B cell (primary cell): Measurements from ENCODE around the gene RALGAPA2. TPM values are rescaled to one million over a fixed set of nuclear protein-coding genes. Genes with fewer than 3 reads are reported as not detected.

Experiments used
- ATAC-seq: fragments of 200-7000 bp; cut with Tn5 transposase; one replicate; pipeline ENCODE4 v1.10.0; 2021; ENCODE audit warnings: low read depth, mild to moderate bottlenecking, moderate number of reproducible peaks, moderate library complexity
- CTCF ChIA-PET: fragments of 350-600 bp; sonication (Branson Sonifier 250); formaldehyde crosslinking; loops from one replicate; lab custom pipeline; 2021; ENCODE audit warnings: antibody characterized with exemption, inconsistent platforms; lab: Charles Lee
- POLR2A ChIA-PET: fragments of 350-600 bp; sonication (Branson Sonifier 250); formaldehyde crosslinking; loops from one replicate; lab custom pipeline; 2021; ENCODE audit warnings: antibody characterized with exemption; lab: Charles Lee
- DNase-seq: peaks from one replicate; pipeline ENCODE4 v3.0.0; 2013
- H2AFZ ChIP-seq: 2 replicates; pipeline ENCODE4 v1.6.1; 2012; ENCODE audit warnings: mild to moderate bottlenecking, low read depth, low read length; ENCODE audit not compliant: insufficient read depth, poor library complexity, severe bottlenecking
- H3K27ac ChIP-seq, 2 donors: 1 replicate in 1 of 2; 2 replicates in 1 of 2; pipeline ENCODE4 v1.5.1; 2012 to 2013; ENCODE audit warnings: low read length in 2 of 2, mild to moderate bottlenecking in 2 of 2, moderate library complexity in 1 of 2
- H3K27me3 ChIP-seq, 4 experiments: fragments of 200-600 bp in 1 of 4; sonication (generic) in 1 of 4; replicated peaks in 1 of 4; 1 replicate in 2 of 4; 2 replicates in 2 of 4; pipeline versions ENCODE4 v1.6.1 to v1.7.0; 2013 to 2016; ENCODE audit warnings: low read length in 3 of 4, mild to moderate bottlenecking in 2 of 4, mixed read lengths in 1 of 4, moderate library complexity in 1 of 4; ENCODE audit not compliant: insufficient read depth in 4 of 4, control insufficient read depth in 3 of 4; ENCODE audit errors: control extremely low read depth in 1 of 4
- H3K36me3 ChIP-seq, 2 experiments: replicated peaks in 1 of 2; 1 replicate in 1 of 2; 2 replicates in 1 of 2; pipeline versions ENCODE4 v1.6.1 to v1.7.1; 2013; ENCODE audit warnings: low read length in 1 of 2; ENCODE audit not compliant: insufficient read depth in 2 of 2, control insufficient read depth in 1 of 2; ENCODE audit errors: control extremely low read depth in 1 of 2, extremely low read depth in 1 of 2
- H3K4me1 ChIP-seq, 2 donors: fragments of 200-600 bp in 1 of 2; sonication (generic) in 1 of 2; 1 replicate in 1 of 2; 2 replicates in 1 of 2; pipeline versions ENCODE4 v1.5.1 to v1.6.1; 2013 to 2017; ENCODE audit warnings: low read length in 2 of 2; ENCODE audit not compliant: control insufficient read depth in 2 of 2, insufficient read depth in 2 of 2
- H3K4me2 ChIP-seq: replicated peaks from 2 replicates; pipeline ENCODE3; 2012; ENCODE audit warnings: mild to moderate bottlenecking, low read depth, low read length; ENCODE audit not compliant: poor library complexity, severe bottlenecking
- H3K4me3 ChIP-seq, 5 experiments: fragments of 200-600 bp in 1 of 5; sonication (generic) in 1 of 5; 1 replicate in 3 of 5; 2 replicates in 2 of 5; pipeline versions ENCODE4 v1.5.1 to v1.7.0; 2011 to 2016; ENCODE audit warnings: low read length in 4 of 5, mild to moderate bottlenecking in 4 of 5, low read depth in 2 of 5, control low read depth in 1 of 5, moderate library complexity in 1 of 5; ENCODE audit not compliant: insufficient read depth in 1 of 5; ENCODE audit errors: control extremely low read depth in 1 of 5, extremely low read depth in 1 of 5
- H3K79me2 ChIP-seq: fragments of 200-600 bp; sonication (generic); one replicate; pipeline ENCODE4 v1.6.0; 2016; ENCODE audit warnings: low read length; ENCODE audit not compliant: control insufficient read depth, insufficient read depth
- H3K9ac ChIP-seq: fragments of 200-600 bp; sonication (generic); 2 replicates; pipeline ENCODE4 v1.6.1; 2017; ENCODE audit warnings: mild to moderate bottlenecking, low read length, moderate library complexity
- H3K9me3 ChIP-seq, 3 donors: one replicate each; pipeline versions ENCODE4 v1.6.1 to v1.7.1; 2013; ENCODE audit warnings: low read length in 2 of 3; ENCODE audit not compliant: control insufficient read depth in 2 of 3, insufficient read depth in 1 of 3; ENCODE audit errors: control extremely low read depth in 1 of 3
- H4K20me1 ChIP-seq: 2 replicates; pipeline ENCODE4 v1.6.0; 2012; ENCODE audit warnings: mild to moderate bottlenecking, low read length; ENCODE audit not compliant: insufficient read depth, control insufficient read depth, poor library complexity, severe bottlenecking
- H3K27ac Mint-ChIP-seq: one replicate; pipeline ENCODE4 v1.8.0; 2021; ENCODE audit warnings: mixed read lengths
- H3K27me3 Mint-ChIP-seq: one replicate; pipeline ENCODE4 v1.8.0; 2021; ENCODE audit warnings: mixed read lengths
- H3K4me1 Mint-ChIP-seq: one replicate; pipeline ENCODE4 v1.8.0; 2021; ENCODE audit warnings: mixed read lengths
- H3K4me3 Mint-ChIP-seq: one replicate; pipeline ENCODE4 v1.8.0; 2021; ENCODE audit warnings: mixed read lengths
- H3K9me3 Mint-ChIP-seq: one replicate; pipeline ENCODE4 v1.8.0; 2022; ENCODE audit warnings: mixed read lengths; ENCODE audit not compliant: insufficient read depth
- EZH2 ChIP-seq: IDR thresholded peaks from 2 replicates; pipeline ENCODE4 v1.6.1; 2012; ENCODE audit warnings: borderline replicate concordance, low read depth, mild to moderate bottlenecking, moderate library complexity, low read length; ENCODE audit not compliant: insufficient read depth, poor library complexity, severe bottlenecking
- WGBS: methylation state at CpG from one replicate; pipeline ENCODE4 v1.1.5; 2013; ENCODE audit warnings: missing lambda C conversion rate; ENCODE audit not compliant: insufficient coverage; 5-methylcytosine and 5-hydroxymethylcytosine counted together
- intact Hi-C: fragments of 100-400 bp; cut with micrococcal nuclease; formaldehyde crosslinking; loops from one replicate; pipeline ENCODE4 v1.10.0; 2022
- polyA plus RNA-seq: library from polyadenylated mRNA; depleted of rRNA; stranded (reverse); fragments of >200 nt; gene quantifications from 2 replicates; pipeline ENCODE4 v1.2.3, GENCODE V29; 2012
- total RNA-seq, 2 donors: library from RNA; stranded (reverse); fragments of 120-200 nt in 1 of 2; gene quantifications; 1 replicate in 1 of 2; 2 replicates in 1 of 2; pipeline versions ENCODE4 v1.2.3 to v1.2.4, GENCODE V29; 2013 to 2022
- TF ChIP-seq, protein P1 (sequence below): fragments of 200-600 bp; IDR thresholded peaks from one replicate; pipeline ENCODE4 v1.8.0; 2022; ENCODE audit warnings: antibody characterized with exemption, mild to moderate bottlenecking

The RALGAPA2 gene
- total and polyA plus RNA-seq, 2 donors (not counting 1 experiment from before 2014, with no cell fraction given) = 6.4 to 33.1 TPM

DNA sequence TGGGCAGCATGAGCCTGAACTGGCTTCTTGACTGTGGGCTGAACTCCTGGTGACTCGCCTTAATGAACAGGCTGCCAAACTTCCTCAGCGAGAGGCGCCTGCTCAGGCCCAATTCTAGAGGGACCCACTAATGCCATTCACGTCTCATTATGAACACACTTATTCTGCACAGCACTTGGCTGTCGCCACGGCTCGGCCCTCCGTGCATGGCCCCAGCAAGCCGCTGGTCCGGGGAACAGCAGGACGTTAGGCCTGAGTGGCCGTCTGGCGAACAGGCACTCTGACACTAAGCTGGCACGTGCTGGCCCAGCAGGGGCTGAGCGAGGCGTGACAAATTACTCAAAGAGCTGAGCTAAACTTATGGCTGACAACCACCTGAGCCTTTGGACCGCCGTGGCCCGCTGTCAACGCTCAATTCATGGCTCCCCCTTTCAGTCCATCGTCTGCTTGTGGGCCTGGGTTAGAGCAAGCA lies 298.6 kb downstream of the RALGAPA2 start:
- Histone ChIP-seq H3K79me2 (no peaks in the 10 kb centered on the region), H3K9me3 (no peaks in the 10 kb centered on the region), H3K27me3 (no peaks in the 10 kb centered on the region), H3K27ac (no peak overlapping the region), H3K36me3 (peaks cover 3 to 4% of the 10 kb centered on the region in 2 experiments), H3K9ac (no peak overlapping the region), H2AFZ (no peak overlapping the region), H3K4me2 (no peak overlapping the region), H3K4me3 (no peak overlapping the region), H3K4me1 (no peaks in the 10 kb centered on the region), H4K20me1 (no peaks in the 10 kb centered on the region)
- Mint-ChIP-seq H3K27me3 (no peaks in the 10 kb centered on the region), H3K9me3 (no peaks in the 10 kb centered on the region), H3K4me1 (peaks cover 5% of the 10 kb centered on the region), H3K27ac (no peak overlapping the region), H3K4me3 (no peak overlapping the region)
- intact Hi-C loops = no loop called here
- TF ChIP-seq EZH2 = no peak
- TF ChIP-seq, protein P1, sequence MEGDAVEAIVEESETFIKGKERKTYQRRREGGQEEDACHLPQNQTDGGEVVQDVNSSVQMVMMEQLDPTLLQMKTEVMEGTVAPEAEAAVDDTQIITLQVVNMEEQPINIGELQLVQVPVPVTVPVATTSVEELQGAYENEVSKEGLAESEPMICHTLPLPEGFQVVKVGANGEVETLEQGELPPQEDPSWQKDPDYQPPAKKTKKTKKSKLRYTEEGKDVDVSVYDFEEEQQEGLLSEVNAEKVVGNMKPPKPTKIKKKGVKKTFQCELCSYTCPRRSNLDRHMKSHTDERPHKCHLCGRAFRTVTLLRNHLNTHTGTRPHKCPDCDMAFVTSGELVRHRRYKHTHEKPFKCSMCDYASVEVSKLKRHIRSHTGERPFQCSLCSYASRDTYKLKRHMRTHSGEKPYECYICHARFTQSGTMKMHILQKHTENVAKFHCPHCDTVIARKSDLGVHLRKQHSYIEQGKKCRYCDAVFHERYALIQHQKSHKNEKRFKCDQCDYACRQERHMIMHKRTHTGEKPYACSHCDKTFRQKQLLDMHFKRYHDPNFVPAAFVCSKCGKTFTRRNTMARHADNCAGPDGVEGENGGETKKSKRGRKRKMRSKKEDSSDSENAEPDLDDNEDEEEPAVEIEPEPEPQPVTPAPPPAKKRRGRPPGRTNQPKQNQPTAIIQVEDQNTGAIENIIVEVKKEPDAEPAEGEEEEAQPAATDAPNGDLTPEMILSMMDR = no peak
- POLR2A ChIA-PET = no interaction called here
- WGBS = 95% methylated on average over 21 of the region's 21 CpGs
- CTCF ChIA-PET = no interaction called here
- DNase-seq (no peak), ATAC-seq (no peak)

- no peak for DNase-seq
Observed at GRCh38 chr20:20412750-20413149, 299.7 kb downstream of the RALGAPA2 start.

More at GRCh38 chr20:20412750-20413149, 299.7 kb downstream of the RALGAPA2 start:
- Histone ChIP-seq H3K4me1 (no peaks in the 10 kb centered on the region), H3K4me3 (no peak overlapping the region), H4K20me1 (no peaks in the 10 kb centered on the region), H3K79me2 (no peaks in the 10 kb centered on the region), H3K36me3 (peaks cover 3 to 4% of the 10 kb centered on the region in 2 experiments), H3K27me3 (no peaks in the 10 kb centered on the region), H3K9ac (no peak overlapping the region), H3K9me3 (no peaks in the 10 kb centered on the region), H2AFZ (no peak overlapping the region), H3K4me2 (no peak overlapping the region), H3K27ac (no peak overlapping the region)
- no peak for ATAC-seq
- TF ChIP-seq, protein P1 = no peak
- TF ChIP-seq EZH2 = no peak
- H3K4me1 Mint-ChIP-seq = peaks cover 5% of the 10 kb centered on the region
- H3K4me3 Mint-ChIP-seq = no peak overlapping the region
- H3K27ac Mint-ChIP-seq = no peak overlapping the region
- intact Hi-C loops = no loop called here
- CTCF ChIA-PET = no interaction called here
- H3K27me3 Mint-ChIP-seq = no peaks in the 10 kb centered on the region
- WGBS = 61% methylated on average over 8 of the region's 9 CpGs
- POLR2A ChIA-PET = no interaction called here
- no peaks in the 10 kb centered on the region for H3K9me3 Mint-ChIP-seq
